Mesendoderm (in vitro differentiated cells): Measurements from ENCODE around the gene TTC32.
"Not testable (repeated sequence)": the region's sequence is repeated elsewhere in the genome, so short reads cannot be mapped to it uniquely, and the experiment has no call there.

Source experiments
- DNase-seq: peaks from one replicate; pipeline ENCODE4 v3.0.0; 2013
- H2AK5ac ChIP-seq: 2 replicates; pipeline ENCODE4 v1.6.1; 2013; ENCODE audit warnings: low read length, inconsistent platforms
- H2BK120ac ChIP-seq: 2 replicates; pipeline ENCODE4 v1.6.1; 2013; ENCODE audit warnings: low read depth, mild to moderate bottlenecking, low read length, moderate library complexity, mixed read lengths
- H2BK15ac ChIP-seq: replicated peaks from 2 replicates; pipeline ENCODE4 v1.6.1; 2013; ENCODE audit warnings: low read depth, mild to moderate bottlenecking, moderate library complexity
- H2BK5ac ChIP-seq: 2 replicates; pipeline ENCODE4 v1.6.1; 2013; ENCODE audit warnings: low read length, inconsistent platforms
- H3K18ac ChIP-seq: 2 replicates; pipeline ENCODE4 v1.6.1; 2013; ENCODE audit warnings: mild to moderate bottlenecking, low read length, mixed read lengths
- H3K23ac ChIP-seq: one replicate; pipeline ENCODE4 v1.6.1; 2013; ENCODE audit warnings: low read length
- H3K27ac ChIP-seq: 2 replicates; pipeline ENCODE4 v1.5.1; 2013; ENCODE audit warnings: low read depth, mild to moderate bottlenecking, inconsistent platforms, low read length, moderate library complexity
- H3K27me3 ChIP-seq: 2 replicates; pipeline ENCODE4 v1.6.1; 2013; ENCODE audit warnings: low read length, control low read depth, mild to moderate bottlenecking, inconsistent platforms; ENCODE audit not compliant: insufficient read depth, poor library complexity
- H3K36me3 ChIP-seq: 2 replicates; pipeline ENCODE4 v1.6.1; 2013; ENCODE audit warnings: low read length, inconsistent platforms; ENCODE audit not compliant: control insufficient read depth, insufficient read depth
- H3K4ac ChIP-seq: one replicate; pipeline ENCODE4 v1.6.1; 2013; ENCODE audit warnings: low read depth, mild to moderate bottlenecking, low read length, moderate library complexity
- H3K4me1 ChIP-seq: 2 replicates; pipeline ENCODE4 v1.6.1; 2013; ENCODE audit warnings: low read depth, low read length, inconsistent platforms; ENCODE audit not compliant: control insufficient read depth
- H3K4me2 ChIP-seq: 2 replicates; pipeline ENCODE4 v1.6.1; 2013; ENCODE audit warnings: low read length
- H3K4me3 ChIP-seq: 2 replicates; pipeline ENCODE4 v1.5.1; 2013; ENCODE audit warnings: mild to moderate bottlenecking, low read length
- H3K56ac ChIP-seq: one replicate; pipeline ENCODE4 v1.6.1; 2013; ENCODE audit warnings: low read length
- H3K79me1 ChIP-seq: 2 replicates; pipeline ENCODE4 v1.6.1; 2013; ENCODE audit warnings: low read length, inconsistent platforms
- H3K79me2 ChIP-seq: 2 replicates; pipeline ENCODE4 v1.6.1; 2013; ENCODE audit warnings: mild to moderate bottlenecking, low read length; ENCODE audit not compliant: control insufficient read depth, insufficient read depth
- H3K9ac ChIP-seq: 2 replicates; pipeline ENCODE4 v1.6.1; 2013; ENCODE audit warnings: low read length, inconsistent platforms
- H4K5ac ChIP-seq: one replicate; pipeline ENCODE4 v1.6.1; 2013; ENCODE audit warnings: low read length
- H4K8ac ChIP-seq: one replicate; pipeline ENCODE4 v1.6.1; 2013; ENCODE audit warnings: low read depth, mild to moderate bottlenecking, control low read depth, low read length, moderate library complexity
- WGBS: extraction: QIAGEN DNeasy Blood & Tissue Kit; methylation state at CpG from one replicate; pipeline ENCODE4 v1.1.7; 2013; ENCODE audit warnings: low lambda C conversion rate, missing lambda C conversion rate; ENCODE audit not compliant: insufficient coverage; ENCODE audit errors: extremely low coverage; 5-methylcytosine and 5-hydroxymethylcytosine counted together

TTC32 gene

DNA sequence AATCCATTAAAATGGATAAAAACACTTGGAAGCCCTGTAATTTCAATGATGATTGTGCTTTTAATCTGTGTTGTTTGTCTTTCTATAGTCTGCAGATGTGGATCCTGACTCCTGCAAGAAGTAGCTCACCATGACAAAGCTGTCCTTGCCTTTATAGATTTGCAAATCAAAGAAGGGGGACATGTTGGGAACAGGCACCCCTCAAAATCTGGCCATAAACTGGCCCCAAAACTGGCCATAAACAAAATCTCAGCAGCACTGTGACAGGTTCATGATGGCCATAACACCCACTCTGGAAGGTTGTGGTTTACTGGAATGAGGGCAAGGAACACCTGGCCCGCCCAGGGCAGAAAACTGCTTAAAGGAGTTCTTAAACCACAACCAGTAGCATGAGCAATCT, 26.0 kb upstream of the TTC32 start:
- H3K4me2 ChIP-seq, H4K8ac ChIP-seq, DNase-seq, H3K23ac ChIP-seq, H3K27ac ChIP-seq, H2AK5ac ChIP-seq, H3K79me1 ChIP-seq, H3K18ac ChIP-seq, H3K27me3 ChIP-seq, H4K5ac ChIP-seq, H3K4me3 ChIP-seq, H3K9ac ChIP-seq, H2BK120ac ChIP-seq, H2BK5ac ChIP-seq, H3K56ac ChIP-seq, H3K79me2 ChIP-seq, H3K4me1 ChIP-seq, H3K36me3 ChIP-seq, H3K4ac ChIP-seq, H2BK15ac ChIP-seq: not testable (repeated sequence)
- no CpG with 5 or more reads among the region's 1 CpG for WGBS

DNA sequence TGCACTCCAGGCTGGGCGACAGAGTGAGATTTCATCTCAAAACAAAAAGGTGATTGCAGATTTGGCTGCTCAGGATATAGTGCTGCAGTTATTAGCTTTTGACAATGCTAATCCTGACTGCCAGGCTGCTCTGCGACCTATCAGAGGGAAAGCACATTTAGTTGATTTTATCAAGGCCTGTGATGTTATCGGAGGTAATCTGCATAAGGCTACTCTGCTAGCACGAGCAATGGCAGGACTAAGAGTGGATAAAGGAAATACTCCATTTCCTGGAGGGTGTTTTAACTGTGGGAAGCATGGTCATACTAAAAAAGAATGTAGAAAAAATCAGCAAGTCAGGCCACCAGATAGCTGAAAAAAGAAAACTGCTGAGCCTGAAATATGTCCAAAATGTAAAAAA, 22.7 kb upstream of the TTC32 start:
- not testable (repeated sequence) for H3K9ac ChIP-seq, DNase-seq, H3K23ac ChIP-seq, H3K4me3 ChIP-seq, H3K4me2 ChIP-seq, H2BK120ac ChIP-seq, H4K8ac ChIP-seq, H3K56ac ChIP-seq, H2BK5ac ChIP-seq, H3K18ac ChIP-seq, H3K27ac ChIP-seq, H3K4ac ChIP-seq, H3K79me1 ChIP-seq, H2BK15ac ChIP-seq, H3K27me3 ChIP-seq, H3K79me2 ChIP-seq, H2AK5ac ChIP-seq, H3K4me1 ChIP-seq, H3K36me3 ChIP-seq, H4K5ac ChIP-seq
- WGBS = no CpG with 5 or more reads among the region's 4 CpGs

DNA sequence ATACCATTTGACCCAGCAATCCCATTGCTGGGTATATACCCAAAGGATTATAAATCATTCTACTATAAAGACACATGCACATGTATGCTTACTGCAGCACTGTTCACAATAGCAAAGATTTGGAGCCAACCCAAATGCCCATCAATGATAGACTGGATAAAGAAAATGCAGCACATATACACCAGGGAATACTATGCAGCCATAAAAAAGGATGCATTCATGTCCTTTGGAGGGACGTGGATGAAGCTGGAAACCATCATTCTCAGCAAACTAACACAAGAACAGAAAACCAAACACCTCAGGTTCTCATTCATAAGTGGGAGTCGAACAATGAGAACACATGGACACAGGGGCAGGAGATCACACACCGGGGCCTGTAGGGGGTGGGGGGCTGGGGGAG, 20.4 kb upstream of the TTC32 start:
- H3K18ac ChIP-seq, H2AK5ac ChIP-seq, H2BK15ac ChIP-seq, H3K9ac ChIP-seq, H3K4me1 ChIP-seq, H2BK5ac ChIP-seq, H3K27me3 ChIP-seq, H2BK120ac ChIP-seq, H3K23ac ChIP-seq, H3K79me2 ChIP-seq, H3K4me3 ChIP-seq, H4K5ac ChIP-seq, H4K8ac ChIP-seq, H3K56ac ChIP-seq, H3K79me1 ChIP-seq, H3K4me2 ChIP-seq, H3K36me3 ChIP-seq, DNase-seq, H3K4ac ChIP-seq, H3K27ac ChIP-seq: not testable (repeated sequence)
- no CpG with 5 or more reads among the region's 3 CpGs for WGBS

DNA sequence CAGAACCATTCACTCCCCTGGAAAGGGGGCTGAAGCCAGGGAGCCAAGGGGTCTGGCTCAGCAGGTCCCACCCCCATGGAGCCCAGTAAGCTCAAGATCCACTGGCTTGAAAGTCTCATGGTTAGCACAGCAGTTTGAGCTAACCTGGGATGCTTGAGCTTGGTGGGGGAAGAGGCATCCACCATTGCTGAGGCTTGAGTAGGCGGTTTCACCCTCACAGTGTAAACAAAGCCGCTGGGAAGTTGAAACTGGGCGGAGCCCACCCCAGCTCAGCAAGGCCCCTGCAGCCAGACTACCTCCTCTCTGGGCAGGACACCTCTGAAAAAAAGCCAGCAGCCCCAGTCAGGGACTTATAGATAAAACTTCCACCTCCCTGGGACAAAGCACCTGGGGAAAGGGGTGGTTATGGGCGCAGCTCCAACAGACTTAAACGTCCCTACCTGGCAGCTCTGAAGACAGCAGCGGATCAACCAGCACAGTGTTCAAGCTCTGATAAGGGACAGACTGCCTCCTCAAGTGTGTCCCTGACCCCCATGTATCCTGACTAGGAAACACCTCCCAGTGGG, 14.7 kb upstream of the TTC32 start:
- Histone ChIP-seq H3K9ac (no peak overlapping the region), H3K79me1 (no peaks in the 10 kb centered on the region), H3K18ac (no peak overlapping the region), H2AK5ac (no peak overlapping the region), H2BK120ac (no peak overlapping the region), H3K4me1 (no peaks in the 10 kb centered on the region), H3K23ac (no peak overlapping the region), H3K79me2 (no peaks in the 10 kb centered on the region), H2BK5ac (no peak overlapping the region), H3K4me3 (no peak overlapping the region), H3K56ac (no peak overlapping the region), H2BK15ac (no peak overlapping the region), H4K5ac (no peak overlapping the region), H4K8ac (no peak overlapping the region), H3K27me3 (no peaks in the 10 kb centered on the region), H3K4me2 (no peak overlapping the region), H3K27ac (no peak overlapping the region), H3K36me3 (no peaks in the 10 kb centered on the region), H3K4ac (no peak overlapping the region)
- no CpG with 5 or more reads among the region's 6 CpGs for WGBS
- DNase-seq = no peak

DNA sequence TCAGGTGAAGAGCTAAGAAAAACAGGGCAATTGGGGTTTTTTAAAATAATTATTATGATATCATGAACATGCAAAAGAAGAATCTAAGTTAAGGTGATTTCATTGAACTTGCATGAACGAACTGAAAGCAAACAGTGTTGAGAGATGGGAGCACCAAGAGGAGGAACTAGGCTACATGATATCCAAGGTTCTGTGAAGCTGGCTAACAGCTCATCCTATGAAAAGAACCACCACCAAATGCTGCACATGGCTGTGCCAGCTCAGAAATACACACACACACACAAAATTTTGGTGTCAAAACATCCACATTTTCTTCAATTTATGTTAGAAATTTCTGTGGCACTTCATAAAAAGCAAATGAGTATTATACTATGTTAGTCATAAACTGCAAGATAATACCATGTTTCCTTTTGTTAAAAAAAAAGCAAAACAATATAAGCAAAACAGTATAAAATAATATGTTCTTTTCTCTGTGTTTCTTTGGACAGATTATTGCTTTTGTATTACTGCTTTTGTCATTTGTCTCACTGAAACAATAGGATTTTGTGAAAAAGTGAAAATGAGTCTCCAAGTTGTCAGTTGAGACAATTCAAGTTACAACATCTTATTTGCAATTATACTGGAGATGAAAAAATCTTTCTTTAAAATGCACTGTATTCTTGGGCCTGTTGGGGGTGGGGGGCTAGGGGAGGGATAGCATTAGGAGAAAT, 12.6 kb upstream of the TTC32 start:
- Histone ChIP-seq H3K56ac (no peak overlapping the region), H3K79me2 (no peaks in the 10 kb centered on the region), H3K4ac (no peak overlapping the region), H4K5ac (no peak overlapping the region), H4K8ac (no peak overlapping the region), H3K9ac (no peak overlapping the region), H3K4me2 (no peak overlapping the region), H2AK5ac (no peak overlapping the region), H3K27ac (no peak overlapping the region), H3K23ac (no peak overlapping the region), H2BK5ac (no peak overlapping the region), H2BK15ac (no peak overlapping the region), H2BK120ac (no peak overlapping the region), H3K36me3 (no peaks in the 10 kb centered on the region), H3K79me1 (no peaks in the 10 kb centered on the region), H3K4me3 (no peak overlapping the region), H3K27me3 (no peaks in the 10 kb centered on the region), H3K18ac (no peak overlapping the region), H3K4me1 (no peaks in the 10 kb centered on the region)
- no CpG with 5 or more reads among the region's 1 CpG for WGBS
- DNase-seq = no peak
